Astrocyte (in vitro differentiated cells and primary cell): Measurements from ENCODE around the gene AMPD1.

ENCODE experiments used
- CTCF ChIP-seq: IDR thresholded peaks from 2 replicates; pipeline ENCODE4 v1.5.1; 2011; ENCODE audit warnings: low read depth, mild to moderate bottlenecking, inconsistent platforms, low read length, moderate library complexity; ENCODE audit not compliant: insufficient read depth
- EZH2 ChIP-seq: IDR thresholded peaks from 2 replicates; pipeline ENCODE4 v1.6.1; 2012; ENCODE audit warnings: mild to moderate bottlenecking, low read length, inconsistent platforms; ENCODE audit not compliant: insufficient read depth

- TF ChIP-seq EZH2 (no peak), CTCF (no peak)
These were observed 12.3 kb upstream of the AMPD1 start for GRCh38 chr1:114707604-114708003.
